Measurements from ENCODE around the gene LCE3B. TPM values are rescaled to one million over a fixed set of nuclear protein-coding genes. Genes with fewer than 3 reads are reported as not detected.
A peak's percentile ranks its signal among the peaks of the same experiment; 100 is the strongest.

LCE3B gene
- total RNA-seq, 1 experiment from 2014 or later = not detected

DNA sequence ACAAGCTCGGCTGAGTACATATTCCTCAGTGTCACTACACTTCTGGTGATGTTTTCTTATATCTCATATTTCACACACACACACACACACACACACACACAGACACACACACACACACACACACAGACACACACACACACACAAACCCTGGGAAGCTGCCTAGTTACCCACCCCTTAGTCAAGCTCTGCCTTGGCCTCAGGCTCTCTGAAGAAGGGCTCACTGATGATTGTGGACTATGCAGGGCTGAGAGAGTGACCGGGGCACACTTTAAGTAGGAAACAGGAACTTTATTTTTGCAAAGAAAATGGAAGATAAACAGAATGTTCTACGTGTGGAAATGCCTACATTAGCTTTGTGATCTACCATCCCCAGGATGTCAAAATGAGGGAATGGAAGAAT, 30.3 kb downstream of the LCE3B start:
- intact Hi-C loops (cut with micrococcal nuclease; ENCODE audit: unreplicated experiment) = no loop called here
- Mint-ChIP-seq H3K9me3 (ENCODE audit: low read depth, unreplicated experiment) (no peaks in the 10 kb centered on the region), H3K36me3 (ENCODE audit: insufficient read depth, unreplicated experiment) (no peaks in the 10 kb centered on the region), H3K27ac (ENCODE audit: unreplicated experiment) (no peak overlapping the region), H3K27me3 (ENCODE audit: unreplicated experiment) (peaks cover 71% of the 10 kb centered on the region), H3K4me3 (ENCODE audit: low read depth, unreplicated experiment) (no peak overlapping the region), H3K4me1 (ENCODE audit: low read depth, unreplicated experiment) (no peaks in the 10 kb centered on the region)
- TF ChIP-seq, protein P1, sequence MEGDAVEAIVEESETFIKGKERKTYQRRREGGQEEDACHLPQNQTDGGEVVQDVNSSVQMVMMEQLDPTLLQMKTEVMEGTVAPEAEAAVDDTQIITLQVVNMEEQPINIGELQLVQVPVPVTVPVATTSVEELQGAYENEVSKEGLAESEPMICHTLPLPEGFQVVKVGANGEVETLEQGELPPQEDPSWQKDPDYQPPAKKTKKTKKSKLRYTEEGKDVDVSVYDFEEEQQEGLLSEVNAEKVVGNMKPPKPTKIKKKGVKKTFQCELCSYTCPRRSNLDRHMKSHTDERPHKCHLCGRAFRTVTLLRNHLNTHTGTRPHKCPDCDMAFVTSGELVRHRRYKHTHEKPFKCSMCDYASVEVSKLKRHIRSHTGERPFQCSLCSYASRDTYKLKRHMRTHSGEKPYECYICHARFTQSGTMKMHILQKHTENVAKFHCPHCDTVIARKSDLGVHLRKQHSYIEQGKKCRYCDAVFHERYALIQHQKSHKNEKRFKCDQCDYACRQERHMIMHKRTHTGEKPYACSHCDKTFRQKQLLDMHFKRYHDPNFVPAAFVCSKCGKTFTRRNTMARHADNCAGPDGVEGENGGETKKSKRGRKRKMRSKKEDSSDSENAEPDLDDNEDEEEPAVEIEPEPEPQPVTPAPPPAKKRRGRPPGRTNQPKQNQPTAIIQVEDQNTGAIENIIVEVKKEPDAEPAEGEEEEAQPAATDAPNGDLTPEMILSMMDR (IDR thresholded peaks at IDR 0.05; ENCODE audit: unreplicated experiment) = no peak
- CTCF ChIA-PET = interaction anchor here (0.5 to 0.9 kb wide), 2 partner anchors 10 to 26 kb away, joined by 3 to 6 read pairs; no protein-coding TSS in a partner anchor
- DNase-seq = no peak
- no TSS peak for BruUV-seq (replicated peaks)

DNA sequence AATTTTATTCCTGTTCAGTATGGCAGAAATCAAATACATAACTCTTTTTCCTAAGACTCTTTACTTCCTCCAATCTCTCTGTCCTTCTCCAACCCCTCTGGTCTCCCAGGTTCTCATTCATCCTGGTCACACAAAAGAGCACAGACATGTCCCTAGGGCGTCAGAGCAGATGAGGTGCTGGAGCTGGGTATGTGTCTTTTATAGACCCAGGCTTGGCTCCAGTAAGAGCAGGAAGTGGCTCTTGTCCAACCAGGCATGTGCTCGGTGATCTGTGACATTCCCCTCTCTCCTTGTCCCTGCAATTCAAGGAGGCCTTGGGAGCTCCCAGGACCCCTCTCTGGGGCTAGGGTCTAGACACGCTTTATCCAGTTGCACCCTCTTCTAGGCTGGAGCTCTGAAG, 31.5 kb downstream of the LCE3B start:
- Mint-ChIP-seq H3K4me1 (ENCODE audit: low read depth, unreplicated experiment) (no peaks in the 10 kb centered on the region), H3K27me3 (ENCODE audit: unreplicated experiment) (peaks cover 80% of the 10 kb centered on the region), H3K27ac (ENCODE audit: unreplicated experiment) (no peak overlapping the region), H3K36me3 (ENCODE audit: insufficient read depth, unreplicated experiment) (no peaks in the 10 kb centered on the region), H3K9me3 (ENCODE audit: low read depth, unreplicated experiment) (no peaks in the 10 kb centered on the region), H3K4me3 (ENCODE audit: low read depth, unreplicated experiment) (no peak overlapping the region)
- no peak for DNase-seq
- no TSS peak for BruUV-seq (replicated peaks)
- TF ChIP-seq, protein P1 (IDR thresholded peaks at IDR 0.05; ENCODE audit: unreplicated experiment) = no peak
- intact Hi-C loops (cut with micrococcal nuclease; ENCODE audit: unreplicated experiment) = no loop called here
- CTCF ChIA-PET = no interaction called here

DNA sequence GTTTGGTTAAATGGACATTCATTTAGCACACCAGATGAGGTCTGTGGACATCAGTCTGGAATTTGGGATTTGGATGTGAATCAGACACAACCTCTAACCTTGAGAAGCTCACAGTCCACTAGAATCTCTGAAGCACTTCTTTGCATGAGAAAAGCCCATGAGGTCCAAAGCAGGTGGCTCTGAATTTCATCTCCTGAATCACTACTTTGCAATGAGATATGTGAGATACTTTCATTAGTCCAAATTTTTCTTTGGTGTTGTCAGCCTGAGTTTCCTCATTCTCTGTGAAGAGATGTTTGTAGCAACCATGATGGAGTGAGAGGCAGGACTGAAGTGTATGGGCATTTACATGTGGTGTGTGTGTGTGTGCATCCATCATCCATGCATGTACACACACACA, 33.0 kb downstream of the LCE3B start:
- TF ChIP-seq, protein P1 (IDR thresholded peaks at IDR 0.05; ENCODE audit: unreplicated experiment) = no peak
- Mint-ChIP-seq H3K36me3 (ENCODE audit: insufficient read depth, unreplicated experiment) (no peaks in the 10 kb centered on the region), H3K4me1 (ENCODE audit: low read depth, unreplicated experiment) (no peaks in the 10 kb centered on the region), H3K4me3 (ENCODE audit: low read depth, unreplicated experiment) (no peak overlapping the region), H3K9me3 (ENCODE audit: low read depth, unreplicated experiment) (no peaks in the 10 kb centered on the region), H3K27ac (ENCODE audit: unreplicated experiment) (no peak overlapping the region), H3K27me3 (ENCODE audit: unreplicated experiment) (peaks cover 80% of the 10 kb centered on the region)
- intact Hi-C loops (cut with micrococcal nuclease; ENCODE audit: unreplicated experiment) = no loop called here
- DNase-seq = no peak
- CTCF ChIA-PET = no interaction called here
- no TSS peak for BruUV-seq (replicated peaks)

DNA sequence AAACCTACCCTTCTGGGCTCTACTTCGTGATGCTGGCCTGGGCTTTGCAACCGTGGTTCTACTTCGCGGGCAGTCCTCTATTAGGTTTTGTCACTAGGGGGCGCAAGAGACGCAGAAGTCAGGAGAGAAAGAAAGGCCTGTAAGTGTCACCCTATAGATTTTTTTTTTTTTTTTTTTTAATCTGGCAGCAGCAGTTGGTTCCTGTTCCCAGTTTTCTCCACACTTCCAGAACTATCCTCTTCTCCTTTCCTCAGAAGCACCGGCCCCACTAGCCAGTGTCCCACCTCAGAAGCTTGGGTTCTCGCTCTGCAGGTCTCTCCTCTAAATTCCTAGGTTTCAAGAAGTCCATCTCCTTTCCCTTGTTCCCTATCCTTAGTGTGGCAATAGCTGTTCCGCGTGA, 40.5 kb downstream of the LCE3B start:
- Mint-ChIP-seq H3K36me3 (ENCODE audit: insufficient read depth, unreplicated experiment) (no peaks in the 10 kb centered on the region), H3K4me3 (ENCODE audit: low read depth, unreplicated experiment) (no peak overlapping the region), H3K9me3 (ENCODE audit: low read depth, unreplicated experiment) (no peaks in the 10 kb centered on the region), H3K27me3 (ENCODE audit: unreplicated experiment) (peaks cover 66% of the 10 kb centered on the region), H3K27ac (ENCODE audit: unreplicated experiment) (no peak overlapping the region), H3K4me1 (ENCODE audit: low read depth, unreplicated experiment) (no peaks in the 10 kb centered on the region)
- no TSS peak for BruUV-seq (replicated peaks)
- CTCF ChIA-PET = interaction anchor here (0.7 to 1.3 kb wide), 6 partner anchors 11 to 571 kb away, joined by 3 to 7 read pairs (median 5); no protein-coding TSS in a partner anchor
- intact Hi-C loops (cut with micrococcal nuclease; ENCODE audit: unreplicated experiment) = loop anchor here (2.0 to 10.0 kb wide), 6 partner anchors 81 to 573 kb away; partner anchors contain the start of gene SPRR1B
- TF ChIP-seq, protein P1 (IDR thresholded peaks at IDR 0.05; ENCODE audit: unreplicated experiment) = peak; percentile 87
- DNase-seq = peak; percentile 82

All from Calu3 (cell line).